HepG2 (cell line): Measurements from ENCODE around the gene GOLGB1. TPM values are rescaled to one million over a fixed set of nuclear protein-coding genes. Genes with fewer than 3 reads are reported as not detected.

Experiments used
- DMTF1 ChIP-seq: sonication (generic); formaldehyde crosslinking; IDR thresholded peaks from 2 replicates; pipeline ENCODE4 v1.4.0; 2020; ENCODE audit warnings: mild to moderate bottlenecking, missing genetic modification reagents
- KDM4B ChIP-seq: sonication (generic); formaldehyde crosslinking; IDR thresholded peaks from 2 replicates; pipeline ENCODE4 v1.4.0; 2020; ENCODE audit warnings: missing genetic modification reagents
- ZBTB1 ChIP-seq: sonication (generic); formaldehyde crosslinking; IDR thresholded peaks from 2 replicates; pipeline ENCODE4 v1.4.0; 2020; ENCODE audit warnings: missing genetic modification reagents, borderline replicate concordance
- ZBTB26 ChIP-seq: IDR thresholded peaks from 2 replicates; pipeline ENCODE4 v1.6.1; 2016; ENCODE audit warnings: missing compliant biosample characterization, missing genetic modification reagents, borderline replicate concordance
- ZFP41 ChIP-seq: sonication (generic); formaldehyde crosslinking; IDR thresholded peaks from 2 replicates; pipeline ENCODE4 v1.4.0; 2020; ENCODE audit warnings: mild to moderate bottlenecking, missing genetic modification reagents, borderline replicate concordance
- ZFX ChIP-seq: sonication (generic); formaldehyde crosslinking; IDR thresholded peaks from 2 replicates; pipeline ENCODE4 v1.4.0; 2020; ENCODE audit warnings: mild to moderate bottlenecking, low read depth, missing genetic modification reagents, moderate library complexity
- ZNF280D ChIP-seq: sonication (generic); formaldehyde crosslinking; IDR thresholded peaks from 2 replicates; pipeline ENCODE4 v1.5.1; 2020; ENCODE audit warnings: mild to moderate bottlenecking, missing genetic modification reagents
- ZNF496 ChIP-seq: sonication (generic); formaldehyde crosslinking; IDR thresholded peaks from 2 replicates; pipeline ENCODE4 v1.8.1; 2023; ENCODE audit warnings: mild to moderate bottlenecking, moderate library complexity, missing genetic modification reagents; ENCODE audit not compliant: insufficient replicate concordance
- ZNF639 ChIP-seq: conservative IDR thresholded peaks from 2 replicates; pipeline ENCODE4 v1.6.1; 2018; ENCODE audit warnings: missing genetic modification reagents
- ZNF770 ChIP-seq: sonication (generic); formaldehyde crosslinking; IDR thresholded peaks from 2 replicates; pipeline ENCODE4 v1.5.0; 2020; ENCODE audit warnings: mild to moderate bottlenecking, missing genetic modification reagents
- polyA plus RNA-seq, 8 experiments: library from polyadenylated mRNA; depleted of rRNA in 3 of 8; stranded (reverse) in 7 of 8; unstranded in 1 of 8; fragments of >200 nt; fragmentation: Illumina TruSeq in 4 of 8; extraction: Trizol in 4 of 8; gene quantifications; 2 replicates each; pipeline versions ENCODE4 v1.2.1 to v1.2.3, GENCODE V29; 2011 to 2016; ENCODE audit warnings: low read depth in 4 of 8, missing spikeins in 1 of 8, mixed read lengths in 1 of 8; ENCODE audit not compliant: insufficient read depth in 1 of 8
- total RNA-seq, 5 experiments: library from RNA; depleted of rRNA; stranded (reverse); fragments of >200 nt; fragmentation: Illumina TruSeq; extraction: Trizol; gene quantifications; 2 replicates each; pipeline ENCODE4 v1.2.3, GENCODE V29; 2016; ENCODE audit warnings: low read depth in 1 of 5
- TF ChIP-seq, protein P1 (sequence below): sonication (generic); formaldehyde crosslinking; IDR thresholded peaks from 2 replicates; pipeline ENCODE4 v1.5.0; 2020; ENCODE audit warnings: missing genetic modification reagents, mild to moderate bottlenecking, borderline replicate concordance
- TF ChIP-seq, protein P2 (sequence below): sonication (generic); formaldehyde crosslinking; conservative IDR thresholded peaks from 2 replicates; pipeline ENCODE4 v1.8.0; 2022; ENCODE audit warnings: mild to moderate bottlenecking, moderate library complexity, missing genetic modification reagents

The GOLGB1 gene
- total and polyA plus RNA-seq, 2 of the 13 experiments (the other 11 are each of a cell fraction or from before 2014, with no cell fraction given), result 13.1 to 39.5 TPM

GRCh38 chr3:121749276-121750086, at the start of gene GOLGB1 (continued):
- TF ChIP-seq ZNF280D (CRISPR knock-in tag) (peak; percentile 96), ZNF639 (peak; percentile 34; the same call in 1 of the 2 replicates), ZNF770 (CRISPR knock-in tag) (peak; percentile 62), ZFX (CRISPR knock-in tag) (peak; percentile 99), ZBTB26 (CRISPR knock-in tag) (no peak), KDM4B (CRISPR knock-in tag) (no peak), ZBTB1 (CRISPR knock-in tag) (peak; percentile 64; the same call in 1 of the 2 replicates), ZFP41 (CRISPR knock-in tag) (peak; percentile 24; the same call in 1 of the 2 replicates), ZNF496 (CRISPR knock-in tag) (no peak), DMTF1 (no peak)
- TF ChIP-seq, protein P1, sequence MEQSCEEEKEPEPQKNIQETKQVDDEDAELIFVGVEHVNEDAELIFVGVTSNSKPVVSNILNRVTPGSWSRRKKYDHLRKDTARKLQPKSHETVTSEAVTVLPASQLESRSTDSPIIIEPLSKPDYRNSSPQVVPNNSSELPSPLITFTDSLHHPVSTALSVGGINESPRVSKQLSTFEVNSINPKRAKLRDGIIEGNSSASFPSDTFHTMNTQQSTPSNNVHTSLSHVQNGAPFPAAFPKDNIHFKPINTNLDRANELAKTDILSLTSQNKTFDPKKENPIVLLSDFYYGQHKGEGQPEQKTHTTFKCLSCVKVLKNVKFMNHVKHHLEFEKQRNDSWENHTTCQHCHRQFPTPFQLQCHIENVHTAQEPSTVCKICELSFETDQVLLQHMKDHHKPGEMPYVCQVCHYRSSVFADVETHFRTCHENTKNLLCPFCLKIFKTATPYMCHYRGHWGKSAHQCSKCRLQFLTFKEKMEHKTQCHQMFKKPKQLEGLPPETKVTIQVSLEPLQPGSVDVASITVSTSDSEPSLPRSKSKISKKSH (CRISPR knock-in tag), result no peak
- TF ChIP-seq, protein P2, sequence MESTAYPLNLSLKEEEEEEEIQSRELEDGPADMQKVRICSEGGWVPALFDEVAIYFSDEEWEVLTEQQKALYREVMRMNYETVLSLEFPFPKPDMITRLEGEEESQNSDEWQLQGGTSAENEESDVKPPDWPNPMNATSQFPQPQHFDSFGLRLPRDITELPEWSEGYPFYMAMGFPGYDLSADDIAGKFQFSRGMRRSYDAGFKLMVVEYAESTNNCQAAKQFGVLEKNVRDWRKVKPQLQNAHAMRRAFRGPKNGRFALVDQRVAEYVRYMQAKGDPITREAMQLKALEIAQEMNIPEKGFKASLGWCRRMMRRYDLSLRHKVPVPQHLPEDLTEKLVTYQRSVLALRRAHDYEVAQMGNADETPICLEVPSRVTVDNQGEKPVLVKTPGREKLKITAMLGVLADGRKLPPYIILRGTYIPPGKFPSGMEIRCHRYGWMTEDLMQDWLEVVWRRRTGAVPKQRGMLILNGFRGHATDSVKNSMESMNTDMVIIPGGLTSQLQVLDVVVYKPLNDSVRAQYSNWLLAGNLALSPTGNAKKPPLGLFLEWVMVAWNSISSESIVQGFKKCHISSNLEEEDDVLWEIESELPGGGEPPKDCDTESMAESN (CRISPR knock-in tag), result peak; percentile 70
